VCaP (cell line): Measurements from ENCODE around the gene ARHGAP42.

Source experiments
- H3K27ac ChIP-seq: fragments of 450-650 bp; 2 replicates; pipeline ENCODE4 v1.5.1; 2017
- CTCF ChIP-seq: fragments of 450-650 bp; conservative IDR thresholded peaks from 2 replicates; pipeline ENCODE4 v1.5.1; 2017; ENCODE audit warnings: mild to moderate bottlenecking, moderate library complexity

Gene ARHGAP42

GRCh38 chr11:100908746-100909145, 221.7 kb downstream of the ARHGAP42 start:
- H3K27ac ChIP-seq = no peak overlapping the region
- no peak for TF ChIP-seq CTCF

- no peak overlapping the region for H3K27ac ChIP-seq
- TF ChIP-seq CTCF = no peak
Observed at GRCh38 chr11:100910808-100911207, 223.7 kb downstream of the ARHGAP42 start.

GRCh38 chr11:100914415-100915110, 227.5 kb downstream of the ARHGAP42 start:
- TF ChIP-seq CTCF = no peak
- no peak overlapping the region for H3K27ac ChIP-seq

GRCh38 chr11:100918551-100919500, 231.7 kb downstream of the ARHGAP42 start:
- peak overlapping the region; percentile 18 for H3K27ac ChIP-seq
- TF ChIP-seq CTCF = no peak

GRCh38 chr11:100920593-100920992, 233.5 kb downstream of the ARHGAP42 start:
- no peak overlapping the region for H3K27ac ChIP-seq
- TF ChIP-seq CTCF = no peak

- H3K27ac ChIP-seq = no peak overlapping the region
- TF ChIP-seq CTCF = no peak
Observed at GRCh38 chr11:100922121-100922520, 235.0 kb downstream of the ARHGAP42 start.

GRCh38 chr11:100923555-100923954, 236.5 kb downstream of the ARHGAP42 start:
- H3K27ac ChIP-seq = no peak overlapping the region
- TF ChIP-seq CTCF = no peak
